ENCODE results near the gene PPP3CA. TPM values are rescaled to one million over a fixed set of nuclear protein-coding genes. Genes with fewer than 3 reads are reported as not detected.

PPP3CA gene
- total RNA-seq, 1 experiment from 2014 or later, result 133 TPM

- no peaks in the 10 kb centered on the region for H3K36me3 ChIP-seq (ENCODE audit: control insufficient read depth in 1 of 2, insufficient read depth in 2 of 2, low read length in 2 of 2)
- CTCF ChIA-PET, result interaction anchor here (0.6 kb wide), 1 partner anchor 589 kb away, joined by 3 read pairs; no protein-coding TSS in a partner anchor
- RAD21 ChIA-PET (ENCODE audit: low non-redundant PET in 1 of 2, low total read pairs in 2 of 2, uncharacterized antibody in 2 of 2, unreplicated experiment in 2 of 2), result interaction anchor here in 1 of 2 experiments (0.6 kb wide), 1 partner anchor 25 kb away, joined by 8 read pairs; no protein-coding TSS in a partner anchor
- H3K9me2 ChIP-seq (ENCODE audit: insufficient read depth), result no peaks in the 10 kb centered on the region
- peaks cover 92% of the 10 kb centered on the region for H3K79me2 ChIP-seq (ENCODE audit: insufficient read depth, low read length)
- peaks cover 89 to 97% of the 10 kb centered on the region in 2 experiments for H3K4me1 ChIP-seq (ENCODE audit: control insufficient read depth in 1 of 2, insufficient read depth in 2 of 2, low read length in 2 of 2)
- peak overlapping the region; percentile 58 for H3K4me2 ChIP-seq (ENCODE audit: low read length)
- intact Hi-C loops (cut with micrococcal nuclease), result no loop called here
- POLR2A ChIA-PET, result interaction anchor here (0.7 to 2.7 kb wide), 4 partner anchors 13 to 38 kb away, joined by 3 to 17 read pairs (median 6); no protein-coding TSS in a partner anchor
- H3K27ac ChIP-seq (ENCODE audit: low read depth, low read length), result peak overlapping the region; percentile 98
- no peak overlapping the region for H3K4me3 ChIP-seq (replicated peaks in 1 of 2; ENCODE audit: low read depth in 1 of 2, low read length in 2 of 2)
- ATAC-seq, result no peak; the same call in 1 of the 2 replicates
- H3K9ac ChIP-seq (ENCODE audit: low read length), result peak overlapping the region; percentile 51
- no peaks in the 10 kb centered on the region for H3K27me3 ChIP-seq (ENCODE audit: insufficient read depth, low read length)
- no peak overlapping the region for H2AFZ ChIP-seq (ENCODE audit: low read depth, low read length, poor library complexity, severe bottlenecking)
- no peaks in the 10 kb centered on the region for H3K9me3 ChIP-seq (ENCODE audit: control insufficient read depth in 1 of 2, insufficient read depth in 1 of 2, low read depth in 1 of 2, low read length in 2 of 2)
- no peak for DNase-seq (ENCODE audit: low read depth, low spot score)
- BruUV-seq (replicated peaks), result no TSS peak
- no peaks in the 10 kb centered on the region for H4K20me1 ChIP-seq (ENCODE audit: insufficient read depth)
- TF ChIP-seq SIN3A (IDR thresholded peaks at IDR 0.05; ENCODE audit: low read depth), result no peak
- TF ChIP-seq ZBTB33 (IDR thresholded peaks at IDR 0.05; ENCODE audit: extremely low read depth, insufficient replicate concordance, low read length), result no peak
- TF ChIP-seq RAD21 (IDR thresholded peaks at IDR 0.05; ENCODE audit: low read depth), result no peak
- no peak for TF ChIP-seq POLR2A (IDR thresholded peaks at IDR 0.05; ENCODE audit: borderline replicate concordance, extremely low read depth, insufficient read depth, insufficient read length)
- no peak for TF ChIP-seq POLR2AphosphoS5 (IDR thresholded peaks at IDR 0.05; ENCODE audit: low read depth, low read length)
- TF ChIP-seq, protein P1, sequence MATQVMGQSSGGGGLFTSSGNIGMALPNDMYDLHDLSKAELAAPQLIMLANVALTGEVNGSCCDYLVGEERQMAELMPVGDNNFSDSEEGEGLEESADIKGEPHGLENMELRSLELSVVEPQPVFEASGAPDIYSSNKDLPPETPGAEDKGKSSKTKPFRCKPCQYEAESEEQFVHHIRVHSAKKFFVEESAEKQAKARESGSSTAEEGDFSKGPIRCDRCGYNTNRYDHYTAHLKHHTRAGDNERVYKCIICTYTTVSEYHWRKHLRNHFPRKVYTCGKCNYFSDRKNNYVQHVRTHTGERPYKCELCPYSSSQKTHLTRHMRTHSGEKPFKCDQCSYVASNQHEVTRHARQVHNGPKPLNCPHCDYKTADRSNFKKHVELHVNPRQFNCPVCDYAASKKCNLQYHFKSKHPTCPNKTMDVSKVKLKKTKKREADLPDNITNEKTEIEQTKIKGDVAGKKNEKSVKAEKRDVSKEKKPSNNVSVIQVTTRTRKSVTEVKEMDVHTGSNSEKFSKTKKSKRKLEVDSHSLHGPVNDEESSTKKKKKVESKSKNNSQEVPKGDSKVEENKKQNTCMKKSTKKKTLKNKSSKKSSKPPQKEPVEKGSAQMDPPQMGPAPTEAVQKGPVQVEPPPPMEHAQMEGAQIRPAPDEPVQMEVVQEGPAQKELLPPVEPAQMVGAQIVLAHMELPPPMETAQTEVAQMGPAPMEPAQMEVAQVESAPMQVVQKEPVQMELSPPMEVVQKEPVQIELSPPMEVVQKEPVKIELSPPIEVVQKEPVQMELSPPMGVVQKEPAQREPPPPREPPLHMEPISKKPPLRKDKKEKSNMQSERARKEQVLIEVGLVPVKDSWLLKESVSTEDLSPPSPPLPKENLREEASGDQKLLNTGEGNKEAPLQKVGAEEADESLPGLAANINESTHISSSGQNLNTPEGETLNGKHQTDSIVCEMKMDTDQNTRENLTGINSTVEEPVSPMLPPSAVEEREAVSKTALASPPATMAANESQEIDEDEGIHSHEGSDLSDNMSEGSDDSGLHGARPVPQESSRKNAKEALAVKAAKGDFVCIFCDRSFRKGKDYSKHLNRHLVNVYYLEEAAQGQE (IDR thresholded peaks at IDR 0.05; ENCODE audit: low read depth), result no peak
- TF ChIP-seq ZNF274 (IDR thresholded peaks at IDR 0.05; ENCODE audit: low read depth, low read length), result no peak
Observed at GRCh38 chr4:101142259-101142658, 205.1 kb downstream of the PPP3CA start.

All from HCT116 (cell line).